Measurements from ENCODE around the gene SLC25A48.

SLC25A48 gene, protein sequence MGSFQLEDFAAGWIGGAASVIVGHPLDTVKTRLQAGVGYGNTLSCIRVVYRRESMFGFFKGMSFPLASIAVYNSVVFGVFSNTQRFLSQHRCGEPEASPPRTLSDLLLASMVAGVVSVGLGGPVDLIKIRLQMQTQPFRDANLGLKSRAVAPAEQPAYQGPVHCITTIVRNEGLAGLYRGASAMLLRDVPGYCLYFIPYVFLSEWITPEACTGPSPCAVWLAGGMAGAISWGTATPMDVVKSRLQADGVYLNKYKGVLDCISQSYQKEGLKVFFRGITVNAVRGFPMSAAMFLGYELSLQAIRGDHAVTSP

GRCh38 chr5:135834639-135835529 is at the start of gene SLC25A48:
Gene SLC25A48 (plus strand): TSS chr5:135834663. CDS start chr5:135834848, 185 bp downstream.
- DNase-seq: peak; percentile 68

GRCh38 chr5:135800656-135801055 is 33.8 kb upstream of the SLC25A48 start:
- no peak for DNase-seq

GRCh38 chr5:135810188-135810943 is 24.1 kb upstream of the SLC25A48 start:
- no peak for DNase-seq

GRCh38 chr5:135811007-135811406 is 23.5 kb upstream of the SLC25A48 start:
- no peak for DNase-seq

DNA sequence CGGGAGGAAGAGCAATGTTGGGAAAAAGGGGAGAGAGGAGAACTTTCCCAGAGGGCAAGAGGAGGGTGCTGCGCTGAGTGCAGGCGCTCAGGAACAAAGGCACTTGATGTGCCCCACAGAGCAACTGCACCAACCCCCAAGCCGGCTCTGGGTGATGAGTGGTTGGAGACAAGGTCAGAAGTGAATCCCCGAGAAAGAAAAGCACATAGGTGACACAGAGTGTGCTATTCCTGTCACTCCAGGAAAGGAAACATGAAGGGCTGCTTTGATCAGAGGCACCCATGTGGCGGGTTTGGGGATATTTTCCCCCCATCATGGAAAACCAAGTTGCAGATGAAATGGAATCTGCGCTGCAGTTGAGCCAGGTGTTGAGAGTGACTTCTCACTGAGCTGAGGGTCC is 20.7 kb upstream of the SLC25A48 start:
- no peak for DNase-seq

GRCh38 chr5:135814316-135814715 is 20.1 kb upstream of the SLC25A48 start:
- DNase-seq: no peak

DNA sequence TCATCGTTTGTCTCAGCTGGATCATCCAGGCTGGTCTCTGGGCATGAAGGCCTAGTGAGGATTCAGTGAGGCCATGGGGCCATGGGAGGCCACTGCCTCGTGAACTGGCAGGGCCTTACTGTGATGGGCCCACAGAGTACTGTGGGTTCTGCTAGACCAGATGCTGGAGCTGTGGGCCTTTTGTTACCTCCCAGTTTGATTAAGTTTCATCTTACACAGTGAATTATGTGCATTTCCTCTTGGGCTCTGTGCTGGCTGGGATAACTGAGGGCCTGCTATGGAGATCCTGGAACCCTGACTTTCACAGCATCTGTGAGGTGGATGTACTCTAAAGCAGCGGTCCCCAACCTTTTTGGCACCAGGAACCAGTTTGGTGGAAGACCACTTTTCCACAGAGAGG is 19.7 kb upstream of the SLC25A48 start:
- no peak for DNase-seq

DNA sequence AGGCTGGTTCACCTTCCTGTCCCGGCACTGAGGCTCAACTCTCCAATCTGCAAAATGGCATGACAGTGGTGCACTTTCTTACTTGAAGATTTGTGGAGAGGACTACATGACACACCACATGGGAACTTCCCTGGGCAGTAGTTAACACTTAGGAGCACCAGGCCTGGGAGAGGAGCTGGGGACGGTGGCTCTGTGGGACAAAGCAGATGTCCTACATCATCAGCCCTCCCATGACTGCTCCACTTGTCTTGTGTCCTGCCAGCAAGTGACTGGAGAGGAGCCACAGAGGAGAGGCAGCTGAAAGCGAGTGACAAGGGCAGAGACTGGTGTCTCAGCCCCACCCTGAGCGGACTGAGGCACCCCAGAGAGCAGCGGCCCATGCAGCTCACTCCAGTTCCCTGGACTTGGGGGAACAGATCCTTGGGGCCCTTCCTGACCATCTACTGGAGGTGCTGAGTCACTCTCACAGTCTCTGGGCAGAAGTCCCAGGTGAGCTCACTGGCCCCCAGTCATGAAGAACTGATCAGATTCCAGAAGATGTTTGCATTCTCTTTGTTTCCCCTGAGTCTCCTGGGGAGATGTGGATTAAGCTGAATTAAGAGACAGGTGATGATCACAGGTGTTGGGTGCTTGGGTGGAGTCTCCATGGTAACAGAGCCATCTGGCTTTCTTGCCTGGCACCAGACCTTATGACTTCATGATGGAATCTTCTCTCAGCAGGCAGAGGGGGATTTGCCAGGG is 13.2 kb upstream of the SLC25A48 start:
- no peak for DNase-seq

- DNase-seq: no peak
Measured at GRCh38 chr5:135821802-135822201, 12.7 kb upstream of the SLC25A48 start.

GRCh38 chr5:135822286-135822685 is 12.2 kb upstream of the SLC25A48 start:
- DNase-seq: no peak

DNA sequence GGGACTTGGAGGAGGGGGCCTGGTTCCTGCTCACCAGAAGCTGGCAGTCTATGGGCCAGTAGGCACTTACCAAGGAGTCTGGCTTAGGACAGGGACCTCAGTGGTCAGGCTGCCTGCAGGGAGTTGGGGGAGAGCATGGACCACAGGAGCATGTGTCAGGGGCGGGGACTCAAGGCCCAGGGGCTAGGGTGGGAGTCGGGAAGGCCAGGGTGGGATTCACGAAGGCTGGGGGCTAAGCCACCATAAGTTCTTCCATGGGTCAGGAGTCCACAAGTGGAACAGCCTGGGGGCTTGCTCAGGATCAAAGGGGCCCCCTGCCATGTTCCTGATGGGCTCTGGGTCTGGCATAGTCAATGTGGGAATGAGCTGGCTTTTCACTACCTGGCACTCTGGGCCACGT is 11.5 kb upstream of the SLC25A48 start:
- DNase-seq: no peak

DNA sequence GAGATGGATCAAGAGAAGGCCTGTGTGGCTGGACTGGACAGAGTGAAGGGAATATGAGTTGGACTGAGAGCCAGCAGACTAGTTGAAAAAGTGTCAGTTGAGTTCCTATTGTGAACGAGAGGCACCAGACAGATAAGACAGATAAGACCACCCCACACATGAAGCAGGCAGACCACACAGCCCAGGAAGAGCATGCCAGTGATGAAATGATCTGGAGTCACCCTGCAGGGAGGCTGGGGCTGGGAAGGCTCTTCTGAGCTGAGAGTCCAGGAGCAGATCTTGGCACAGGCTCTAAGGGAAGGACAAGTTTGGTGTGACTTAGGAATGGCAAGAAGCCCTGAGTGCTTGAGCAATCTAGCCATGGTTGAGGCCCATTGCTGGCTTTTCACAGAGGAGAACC is 10.6 kb upstream of the SLC25A48 start:
- DNase-seq: no peak

DNA sequence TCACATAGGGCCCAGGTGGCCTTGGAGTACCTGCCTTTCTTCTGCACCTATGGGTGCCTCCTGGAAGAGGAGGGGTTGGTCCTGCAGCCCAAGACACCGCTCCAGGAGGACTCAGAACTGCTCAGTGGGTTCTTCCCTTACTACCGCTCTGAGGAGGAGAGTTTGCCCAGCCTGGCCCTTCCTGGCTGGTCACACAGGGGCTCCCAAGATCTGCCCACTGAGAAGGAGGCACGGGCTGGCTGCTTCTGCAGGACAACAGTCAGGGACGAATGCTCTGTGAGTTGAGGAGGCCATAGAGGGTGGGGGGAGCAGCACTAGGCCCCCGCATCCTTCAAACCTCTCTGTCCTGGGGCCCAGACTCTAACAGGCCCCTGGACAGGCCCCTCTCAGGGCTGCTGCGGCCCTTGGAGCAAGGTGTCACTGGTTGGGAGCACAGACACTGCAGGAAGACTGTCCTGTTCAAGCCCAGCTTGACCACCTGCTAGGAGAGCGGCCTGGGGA is 9.9 kb upstream of the SLC25A48 start:
- no peak for DNase-seq

GRCh38 chr5:135825373-135826220 is 8.9 kb upstream of the SLC25A48 start:
- DNase-seq: no peak

DNA sequence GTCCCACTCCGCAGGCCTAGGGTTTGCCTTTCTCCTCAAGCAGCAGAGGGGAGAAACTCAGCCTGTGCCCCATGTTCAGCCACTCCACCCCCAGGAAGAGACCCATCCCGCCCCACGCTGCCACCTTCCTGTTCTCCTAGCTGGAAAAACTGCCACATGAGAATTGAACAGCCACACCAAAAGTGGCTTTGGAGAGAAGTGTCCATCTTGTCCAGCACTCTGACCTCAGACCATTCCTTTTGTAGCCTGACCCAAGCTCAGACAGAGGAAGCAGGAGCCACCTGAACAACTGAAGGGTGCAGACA is 8.3 kb upstream of the SLC25A48 start:
- DNase-seq: no peak

DNA sequence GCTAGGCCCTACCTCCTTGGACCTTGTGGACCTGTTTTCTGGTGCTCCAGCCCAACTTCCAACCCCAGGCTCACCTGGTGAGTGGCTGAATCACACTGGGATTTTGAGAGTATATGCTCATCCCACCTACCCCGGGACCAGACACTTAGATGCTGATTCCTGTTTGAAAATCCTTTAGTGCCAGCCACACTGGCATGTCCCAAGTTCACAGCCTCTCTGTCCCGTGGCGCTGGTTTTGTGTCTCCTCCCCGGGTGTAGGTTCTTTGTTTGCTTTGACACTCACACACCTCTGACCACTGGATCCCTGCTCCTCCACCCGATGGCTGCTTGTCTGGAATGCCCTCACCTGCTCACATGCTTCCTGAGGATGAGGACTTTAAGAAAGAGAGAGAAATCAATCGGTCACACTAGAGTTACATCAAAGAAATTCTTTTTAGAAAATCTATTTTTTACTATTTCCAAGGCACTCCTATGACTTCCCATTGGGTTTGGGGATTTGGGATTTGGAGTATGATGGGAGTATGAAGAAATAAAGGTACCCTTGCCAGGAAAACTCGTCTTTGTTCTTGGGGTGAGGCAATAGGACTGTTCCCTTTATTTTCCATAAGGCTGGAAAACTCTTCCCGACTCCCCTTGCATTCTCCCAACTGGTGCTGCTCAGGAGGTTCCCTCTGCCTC is 7.3 kb upstream of the SLC25A48 start:
- no peak for DNase-seq

DNA sequence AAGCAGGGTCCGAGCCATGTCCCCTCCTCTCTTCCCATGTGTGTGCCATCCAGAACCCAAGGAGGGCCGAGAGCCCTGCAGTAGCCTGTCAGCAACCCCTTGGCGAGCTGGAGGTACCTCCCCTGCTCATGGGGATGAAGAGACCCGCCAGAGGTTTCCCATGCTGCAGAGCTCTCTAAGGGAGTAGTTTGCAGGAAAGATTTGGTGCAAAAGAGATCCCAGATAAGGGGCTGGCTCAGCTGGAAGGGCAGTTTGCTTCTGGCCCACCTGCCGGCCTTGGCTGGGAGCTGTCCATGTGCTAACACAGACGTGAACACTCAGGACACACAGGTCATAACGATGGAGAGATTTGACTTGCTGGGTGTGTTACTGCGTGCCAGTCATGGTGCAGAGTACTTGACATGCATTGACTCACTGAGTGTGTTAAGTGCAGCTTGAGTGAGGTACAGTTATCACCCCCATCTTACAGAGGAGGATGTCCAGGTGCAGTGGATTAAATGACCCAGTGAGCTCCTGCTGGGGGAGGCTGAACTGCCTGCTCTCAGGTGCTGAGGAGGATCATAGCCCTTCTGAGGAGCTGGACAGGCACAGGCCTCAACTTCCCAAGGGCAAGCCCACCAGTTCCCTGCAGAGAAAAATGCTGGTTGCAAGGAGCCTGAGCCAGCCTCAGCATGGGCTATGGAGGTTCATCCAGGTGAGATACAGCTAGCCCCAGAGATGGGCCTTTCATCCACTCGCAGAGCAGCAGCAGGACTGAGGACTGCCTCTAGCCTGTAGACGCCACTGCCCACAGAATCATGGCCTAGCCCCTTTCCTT is 6.3 kb upstream of the SLC25A48 start:
- DNase-seq: no peak

DNA sequence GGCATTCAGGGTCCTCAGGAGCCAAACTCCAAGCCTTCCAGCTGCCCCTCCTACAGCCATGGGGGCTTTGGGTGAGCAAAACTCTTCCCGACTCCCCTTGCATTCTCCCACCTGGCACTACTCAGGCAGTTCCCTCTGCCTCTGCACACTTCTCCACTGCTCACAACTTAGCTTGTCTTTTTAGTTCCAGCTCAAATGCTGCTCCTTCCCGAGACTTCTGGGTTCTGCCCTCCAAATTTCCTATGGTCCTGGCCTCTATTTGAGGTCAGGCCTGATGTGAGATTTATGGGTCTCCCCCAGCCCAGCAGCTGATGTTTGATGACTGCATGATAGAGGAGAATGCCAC is 5.7 kb upstream of the SLC25A48 start:
- DNase-seq: no peak

DNA sequence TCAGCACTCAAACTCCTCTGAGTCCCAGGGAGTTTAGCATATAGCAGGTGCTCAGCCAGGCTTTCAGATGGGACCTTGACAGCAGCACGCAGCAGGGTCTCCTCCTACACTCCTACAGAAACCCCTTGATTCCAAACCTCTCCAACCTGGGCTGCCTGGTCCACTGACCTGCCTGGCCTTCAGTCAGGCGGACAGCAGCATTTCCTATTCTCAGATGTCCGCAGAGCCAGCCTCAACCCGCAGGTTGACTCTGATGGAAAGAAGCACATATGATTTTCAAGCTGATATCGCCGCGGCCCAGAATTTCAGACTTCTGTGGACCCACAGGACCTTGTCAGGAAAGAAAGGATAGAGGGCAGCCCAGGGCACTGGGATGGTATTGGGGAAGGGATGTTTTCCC is 5.3 kb upstream of the SLC25A48 start:
- DNase-seq: no peak

- DNase-seq: peak; percentile 60
Measured at GRCh38 chr5:135829681-135830383, 4.6 kb upstream of the SLC25A48 start.

Data from stimulated activated CD4-positive, alpha-beta T cell treated with anti-CD3 and anti-CD28 coated beads, Interleukin-15, amount 100 ng/mL, for 24 hours (primary cell).